ENCODE results near the gene CCNF. TPM values are rescaled to one million over a fixed set of nuclear protein-coding genes. Genes with fewer than 3 reads are reported as not detected.
"Not testable (repeated sequence)": the region's sequence is repeated elsewhere in the genome, so short reads cannot be mapped to it uniquely, and the experiment has no call there.

Gene CCNF
- total RNA-seq, 4 donors from 2014 or later = 4.7 to 19.8 (median 6.9) TPM

GRCh38 chr16:2428784-2429033 is 538 bp upstream of the CCNF start:
- Histone ChIP-seq H3K4me1 (peaks cover 0 to 16% (median 5%) of the 10 kb centered on the region in 4 donors), H3K36me3 (peaks cover 0 to 6% (median 0%) of the 10 kb centered on the region in 3 donors), H3K4me3 (peak overlapping the region; percentile 62 to 96 (median 88)), H3K9me3 (no peaks in the 10 kb centered on the region), H3K27me3 (no peaks in the 10 kb centered on the region), H3K27ac (peak overlapping the region; percentile 60 to 79 (median 72))
- DNase-seq = no peak
- TF ChIP-seq POLR2A (IDR thresholded peaks at IDR 0.05) (no peak), CTCF (IDR thresholded peaks at IDR 0.05) (no peak)

- TF ChIP-seq POLR2A (IDR thresholded peaks at IDR 0.05) (peak in 1 of 2 donors; percentile 1), CTCF (IDR thresholded peaks at IDR 0.05) (peak in 1 of 6 experiments; percentile 6)
- no peaks in the 10 kb centered on the region for H3K9me3 ChIP-seq
- H3K4me3 ChIP-seq = peak overlapping the region; percentile 62 to 96 (median 88)
- DNase-seq = no peak
- H3K36me3 ChIP-seq = peaks cover 0 to 9% (median 0%) of the 10 kb centered on the region in 3 donors
- no peaks in the 10 kb centered on the region for H3K27me3 ChIP-seq
- H3K27ac ChIP-seq = peak overlapping the region; percentile 54 to 84 (median 72)
- H3K4me1 ChIP-seq = peaks cover 0 to 16% (median 5%) of the 10 kb centered on the region in 4 donors
These were observed 770 bp downstream of the CCNF start for GRCh38 chr16:2429771-2430663.

GRCh38 chr16:2432286-2432685 is 3.0 kb downstream of the CCNF start:
- DNase-seq = no peak
- Histone ChIP-seq H3K4me1 (peaks cover 0 to 16% (median 5%) of the 10 kb centered on the region in 4 donors), H3K36me3 (peaks cover 0 to 22% (median 0%) of the 10 kb centered on the region in 3 donors), H3K27ac (no peak overlapping the region), H3K27me3 (no peaks in the 10 kb centered on the region), H3K4me3 (no peak overlapping the region), H3K9me3 (no peaks in the 10 kb centered on the region)
- TF ChIP-seq POLR2A (IDR thresholded peaks at IDR 0.05) = no peak
- TF ChIP-seq CTCF (IDR thresholded peaks at IDR 0.05) = no peak

GRCh38 chr16:2432801-2433505 is 3.7 kb downstream of the CCNF start:
- peaks cover 0 to 25% (median 0%) of the 10 kb centered on the region in 3 donors for H3K36me3 ChIP-seq
- H3K27ac ChIP-seq = no peak overlapping the region
- no peak overlapping the region for H3K4me3 ChIP-seq
- DNase-seq = no peak
- no peaks in the 10 kb centered on the region for H3K27me3 ChIP-seq
- peaks cover 0 to 16% (median 5%) of the 10 kb centered on the region in 4 donors for H3K4me1 ChIP-seq
- H3K9me3 ChIP-seq = no peaks in the 10 kb centered on the region
- TF ChIP-seq POLR2A (IDR thresholded peaks at IDR 0.05) (no peak), CTCF (IDR thresholded peaks at IDR 0.05) (no peak)

GRCh38 chr16:2435236-2435635 is 6.0 kb downstream of the CCNF start:
- not testable (repeated sequence) for DNase-seq, H3K27ac ChIP-seq, H3K9me3 ChIP-seq, H3K27me3 ChIP-seq, H3K4me1 ChIP-seq, H3K4me3 ChIP-seq
- peaks cover 0 to 25% (median 0%) of the 10 kb centered on the region in 3 donors for H3K36me3 ChIP-seq

- TF ChIP-seq POLR2A (IDR thresholded peaks at IDR 0.05) (no peak), CTCF (IDR thresholded peaks at IDR 0.05) (no peak)
- Histone ChIP-seq H3K4me1 (no peaks in the 10 kb centered on the region), H3K27ac (no peak overlapping the region), H3K9me3 (no peaks in the 10 kb centered on the region), H3K27me3 (no peaks in the 10 kb centered on the region), H3K4me3 (no peak overlapping the region), H3K36me3 (peaks cover 0 to 25% (median 0%) of the 10 kb centered on the region in 3 donors)
- DNase-seq = no peak
These were observed 6.9 kb downstream of the CCNF start for GRCh38 chr16:2436110-2436509.

Measured in Peyer's patch (tissue), 4 donors.